CD4-positive, alpha-beta T cell treated with Interleukin-1 beta for 1 hour (primary cell): ENCODE results near the gene NTHL1.
"Not testable (repeated sequence)": the region's sequence is repeated elsewhere in the genome, so short reads cannot be mapped to it uniquely, and the experiment has no call there.

Source experiments
- DNase-seq, 2 donors: peaks; one replicate each; pipeline ENCODE4 v3.0.0-alpha.2; 2020 to 2022

The NTHL1 gene

DNA sequence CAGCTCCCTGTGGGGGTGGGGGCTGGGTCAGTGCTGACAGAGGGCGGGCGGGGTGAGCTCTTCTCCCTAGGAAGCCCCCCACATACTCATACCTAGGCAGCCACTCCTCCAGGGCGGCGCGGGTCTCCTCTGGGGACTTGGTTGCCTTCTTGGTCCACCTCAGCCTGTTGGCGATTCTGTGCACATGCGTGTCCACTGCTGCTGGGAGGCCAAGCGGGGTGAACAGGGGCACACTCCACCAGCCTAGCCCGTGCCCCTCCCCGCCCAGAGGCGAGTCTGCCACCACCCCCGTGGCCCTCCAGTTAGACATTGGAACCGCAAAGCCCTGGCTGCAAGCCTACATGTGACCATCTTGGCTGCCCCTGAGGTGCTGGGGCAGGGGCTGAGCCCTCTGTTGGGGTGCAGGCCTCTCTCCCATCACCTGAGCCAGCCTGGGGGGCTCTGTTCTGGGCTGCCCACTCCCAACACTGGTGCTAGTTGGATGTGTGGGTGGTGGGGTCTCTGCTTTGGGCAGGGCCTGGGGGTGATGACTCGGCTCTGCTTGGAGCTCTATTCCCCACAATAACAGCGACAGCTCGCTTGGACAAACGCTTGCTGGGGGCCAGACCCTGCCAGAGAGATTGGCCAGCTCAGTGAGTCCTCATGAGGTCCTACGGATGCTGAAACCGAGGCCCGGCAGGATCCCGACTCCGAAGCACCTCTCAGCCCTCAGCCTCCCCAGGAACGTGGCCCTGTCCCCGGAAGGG is 7.4 kb downstream of the NTHL1 start:
- DNase-seq = no peak

- DNase-seq = no peak
These were observed 8.2 kb downstream of the NTHL1 start for GRCh38 chr16:2039274-2040031.

DNA sequence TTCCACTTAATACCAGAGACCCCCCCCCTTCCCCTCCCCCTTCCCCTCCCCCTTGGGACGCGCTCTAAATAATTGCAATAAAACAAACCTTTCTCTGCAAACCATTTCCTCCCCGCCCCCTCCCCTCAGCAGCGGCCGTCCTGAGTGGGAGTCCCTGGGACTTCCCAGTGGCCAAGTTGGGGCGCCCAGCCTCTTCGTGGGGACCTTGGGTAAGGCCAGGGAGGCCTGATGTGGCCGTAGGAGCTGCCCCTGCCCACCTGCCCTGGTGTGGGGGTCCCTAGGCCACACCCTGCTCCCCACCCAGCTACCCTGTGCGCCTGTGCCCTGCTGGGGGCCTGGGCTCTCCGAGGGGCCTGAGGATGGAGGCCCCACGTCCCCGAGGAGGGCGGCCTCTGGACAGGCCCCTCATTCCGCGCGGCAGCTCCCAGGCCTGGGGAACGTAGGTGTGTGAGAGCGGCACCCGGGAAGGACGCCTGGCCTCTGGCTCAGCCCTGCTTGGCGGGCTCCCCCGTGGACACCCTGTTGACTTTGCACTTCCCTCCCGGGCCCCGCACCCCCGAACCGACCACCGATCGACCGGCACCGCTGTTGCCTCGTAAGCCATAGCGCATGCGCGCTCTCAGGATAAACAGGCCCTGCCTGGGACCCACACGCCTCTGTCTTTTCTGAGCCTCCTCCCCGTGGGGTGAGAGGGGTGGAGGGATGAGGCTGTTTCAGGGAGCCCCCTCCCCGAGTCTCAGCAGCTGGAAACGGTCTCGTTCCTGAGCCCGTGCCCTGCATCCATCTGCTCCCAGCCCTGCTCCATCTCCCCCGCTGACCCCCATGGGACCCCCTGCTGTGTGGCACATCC is 9.0 kb downstream of the NTHL1 start:
- no peak for DNase-seq

GRCh38 chr16:2037647-2038381 is 9.8 kb downstream of the NTHL1 start:
- no peak for DNase-seq

GRCh38 chr16:2037115-2037514 is 10.5 kb downstream of the NTHL1 start:
- DNase-seq = no peak

- no peak for DNase-seq
These were observed 11.3 kb downstream of the NTHL1 start for GRCh38 chr16:2036200-2036966.

DNA sequence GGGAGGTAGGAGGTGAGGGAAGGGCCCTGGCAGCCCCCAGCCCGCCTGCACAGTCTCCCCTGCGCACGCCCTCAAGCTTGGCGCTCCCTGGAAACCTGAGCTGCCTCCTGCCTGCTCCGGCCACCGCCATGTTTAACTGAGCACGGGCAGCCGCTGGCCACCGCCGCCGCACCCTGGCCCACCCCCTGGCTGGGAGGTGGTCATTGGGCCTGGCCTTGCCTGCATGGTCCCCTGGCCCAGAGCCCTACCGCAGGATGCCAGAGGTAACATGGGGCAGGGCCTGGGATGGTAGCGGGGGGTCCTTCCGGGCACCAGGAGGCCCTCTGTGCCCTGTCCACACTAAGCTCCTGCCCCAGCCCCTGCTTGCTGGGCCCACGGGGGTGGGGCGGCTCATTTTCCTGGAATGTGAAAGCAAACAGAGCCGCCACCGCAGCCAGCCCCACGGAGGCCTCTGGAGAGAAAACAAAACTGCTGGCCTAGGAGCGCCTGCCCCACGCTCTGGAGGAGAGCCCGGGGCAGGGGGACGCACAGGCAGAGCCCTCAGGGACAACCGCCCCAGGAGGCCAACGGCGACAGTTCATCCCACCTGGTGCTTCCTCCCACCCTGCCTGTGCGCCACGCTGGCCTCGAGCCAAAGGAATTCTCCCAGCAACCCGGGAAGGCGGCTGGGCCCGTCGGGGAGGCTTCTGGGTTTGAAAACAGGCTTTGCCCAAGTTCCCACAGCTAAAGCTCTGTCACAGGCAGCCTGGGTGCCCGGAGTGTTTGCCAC is 12.0 kb downstream of the NTHL1 start:
- no peak for DNase-seq

DNA sequence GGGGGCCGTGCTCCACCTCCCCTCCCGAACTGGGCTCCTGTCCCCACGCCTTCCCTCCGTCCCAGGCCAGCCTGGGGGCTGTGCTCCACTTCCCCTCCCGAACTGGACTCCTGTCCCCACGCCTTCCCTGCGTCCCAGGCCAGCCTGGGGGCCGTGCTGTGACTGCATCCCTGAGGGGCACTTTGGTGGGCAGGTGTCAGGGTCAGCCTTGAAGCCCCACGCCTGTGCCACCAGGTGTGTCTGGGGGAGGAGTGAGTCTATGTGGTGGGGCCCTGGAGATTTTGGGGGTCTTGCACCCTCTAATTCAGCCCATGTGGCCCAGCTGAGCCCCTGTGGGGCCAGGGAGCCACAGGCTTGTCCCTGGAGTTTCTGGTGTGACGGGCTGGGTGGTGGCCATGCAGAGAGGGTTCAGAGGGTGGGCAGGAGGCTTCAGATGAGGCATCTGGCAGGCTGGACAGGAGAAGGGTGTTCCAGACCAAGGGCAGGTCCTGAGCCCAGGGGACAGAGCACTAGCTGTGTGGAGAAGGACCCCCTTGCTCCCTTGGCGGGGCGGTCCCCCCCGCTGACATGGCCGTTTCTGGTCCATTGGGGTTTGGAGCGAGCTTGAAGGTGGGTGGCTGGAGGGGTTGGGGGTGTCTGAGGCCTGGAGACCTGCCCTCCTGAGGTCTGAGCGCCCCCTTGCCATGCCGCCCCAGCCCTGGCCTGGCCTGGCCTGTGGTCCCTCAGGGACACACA is 12.8 kb downstream of the NTHL1 start:
- no peak for DNase-seq

DNA sequence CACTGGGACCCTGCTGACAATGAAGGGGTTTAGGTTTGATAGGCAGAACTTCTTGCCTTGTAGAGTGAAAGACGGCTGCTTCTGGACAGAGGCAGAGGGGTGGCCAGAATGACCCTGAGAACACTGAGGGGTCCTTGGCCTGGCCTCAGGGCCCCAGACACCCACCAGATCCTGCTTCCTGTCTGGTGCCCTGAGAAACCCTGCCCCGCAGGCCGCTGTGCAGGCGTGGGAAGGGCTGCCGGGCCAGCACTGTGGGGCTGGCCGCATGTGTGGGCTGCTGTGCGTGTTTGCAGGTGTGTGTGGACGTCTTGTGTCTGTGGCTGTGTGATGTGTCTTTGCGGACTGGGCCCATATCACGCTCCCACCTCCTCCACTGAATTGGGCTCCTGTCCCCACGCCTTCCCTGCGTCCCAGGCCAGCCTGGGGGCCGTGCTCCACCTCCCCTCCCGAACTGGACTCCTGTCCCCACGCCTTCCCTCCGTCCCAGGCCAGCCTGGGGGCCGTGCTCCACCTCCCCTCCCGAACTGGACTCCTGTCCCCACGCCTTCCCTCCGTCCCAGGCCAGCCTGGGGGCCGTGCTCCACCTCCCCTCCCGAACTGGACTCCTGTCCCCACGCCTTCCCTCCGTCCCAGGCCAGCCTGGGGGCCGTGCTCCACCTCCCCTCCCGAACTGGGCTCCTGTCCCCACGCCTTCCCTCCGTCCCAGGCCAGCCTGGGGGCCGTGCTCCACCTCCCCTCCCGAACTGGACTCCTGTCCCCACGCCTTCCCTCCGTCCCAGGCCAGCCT is 13.5 kb downstream of the NTHL1 start:
- DNase-seq = not testable (repeated sequence)

GRCh38 chr16:2033057-2033908 is 14.4 kb downstream of the NTHL1 start:
- peak in 1 of 2 donors; percentile 34 for DNase-seq

DNA sequence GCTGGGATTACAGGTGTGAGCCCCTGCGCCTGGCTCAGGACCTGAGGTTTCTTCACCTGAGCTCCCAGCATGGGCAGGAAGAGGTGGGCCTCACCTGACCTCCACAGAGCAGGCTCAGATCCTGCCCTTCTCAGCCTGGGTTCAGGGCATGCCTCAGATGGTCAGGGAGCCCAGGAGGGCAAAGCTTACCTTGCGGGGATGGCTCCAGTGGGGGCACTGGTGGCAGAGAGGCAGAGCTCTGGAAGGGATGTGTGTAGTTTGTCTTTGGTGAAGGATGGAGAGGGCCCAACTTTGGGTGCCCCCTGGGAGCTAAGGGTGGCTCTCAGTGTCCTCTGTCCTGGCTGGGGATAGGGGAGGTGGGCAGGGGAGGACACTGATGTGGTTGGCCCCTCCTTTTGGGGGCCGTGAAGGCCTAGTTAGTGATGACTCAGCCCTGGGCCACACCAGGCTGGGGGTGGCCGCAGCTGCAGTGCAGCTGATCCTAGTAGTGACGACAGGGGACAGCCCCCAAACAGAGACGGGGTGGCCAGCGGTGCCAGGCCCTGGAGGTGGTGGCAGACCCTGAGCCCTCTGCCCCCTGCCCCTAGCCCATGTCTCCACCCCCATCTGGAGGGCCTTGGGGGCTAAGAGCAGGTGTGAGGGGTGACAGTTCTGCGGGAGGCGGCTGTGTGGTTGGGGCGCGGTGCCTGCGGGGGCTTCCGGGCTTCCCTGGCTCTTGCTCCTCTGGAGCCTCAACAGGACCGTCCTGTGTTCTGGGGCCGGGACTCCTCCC is 15.2 kb downstream of the NTHL1 start:
- DNase-seq = no peak

GRCh38 chr16:2031081-2031577 is 16.5 kb downstream of the NTHL1 start:
- no peak for DNase-seq

GRCh38 chr16:2030036-2030435 is 17.6 kb downstream of the NTHL1 start:
- no peak for DNase-seq

- no peak for DNase-seq
These were observed 18.3 kb downstream of the NTHL1 start for GRCh38 chr16:2029350-2029749.

- no peak for DNase-seq
These were observed 18.9 kb downstream of the NTHL1 start for GRCh38 chr16:2028620-2029220.

DNA sequence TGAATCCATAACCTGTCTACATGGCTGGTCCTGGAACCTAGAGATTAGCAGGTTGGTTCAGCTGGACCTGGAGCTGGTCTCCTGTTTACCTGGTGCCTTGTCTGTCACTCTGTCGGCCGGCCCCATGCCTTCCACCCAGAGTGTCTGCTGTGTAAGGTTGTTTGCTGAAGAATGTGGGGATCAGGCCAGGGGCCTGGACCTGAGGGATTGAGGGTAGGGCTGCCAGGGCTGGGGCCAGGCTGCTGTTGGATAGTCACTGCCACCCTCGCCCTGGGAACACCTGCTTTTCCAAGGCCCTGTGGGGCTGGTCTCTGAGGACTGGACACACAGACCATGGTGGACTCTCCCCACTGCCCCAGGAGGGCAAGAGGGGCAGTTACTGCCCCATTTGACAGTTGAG is 19.5 kb downstream of the NTHL1 start:
- no peak for DNase-seq
